GM19099 (cell line): ENCODE data around the gene NDUFB6.
A peak's percentile ranks its signal among the peaks of the same experiment; 100 is the strongest.

ENCODE experiments used
- POLR2A ChIP-seq: IDR thresholded peaks from 3 replicates; pipeline ENCODE4 v1.6.1; 2011; ENCODE audit warnings: low read depth; ENCODE audit not compliant: insufficient read length; ENCODE audit errors: extremely low read depth

The NDUFB6 gene

GRCh38 chr9:32545884-32546283, 27.1 kb downstream of the NDUFB6 start:
- TF ChIP-seq POLR2A, result no peak

- TF ChIP-seq POLR2A, result no peak
Measured at GRCh38 chr9:32543047-32543446, 29.9 kb downstream of the NDUFB6 start.

DNA sequence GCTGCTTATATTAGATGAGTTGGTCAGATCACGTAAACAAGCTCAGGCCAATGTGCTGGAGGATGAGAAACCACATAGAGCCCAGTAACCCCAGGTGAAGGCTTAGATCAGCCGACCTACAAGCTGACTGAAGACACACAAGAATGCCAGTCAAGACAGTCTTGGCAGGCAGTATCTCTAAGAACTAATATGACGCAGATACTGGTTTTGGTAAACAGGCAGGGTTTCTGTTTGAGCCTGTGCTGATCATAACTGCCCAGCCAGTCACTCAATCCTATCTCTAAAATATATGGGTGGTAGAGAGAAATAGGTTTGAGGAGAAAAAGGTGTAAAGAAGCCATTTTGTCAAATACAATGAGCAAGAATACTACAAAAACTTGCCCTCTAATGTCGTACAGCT, 39.1 kb downstream of the NDUFB6 start:
- TF ChIP-seq POLR2A, result no peak

- no peak for TF ChIP-seq POLR2A
Measured at GRCh38 chr9:32533336-32533735, 39.6 kb downstream of the NDUFB6 start.

DNA sequence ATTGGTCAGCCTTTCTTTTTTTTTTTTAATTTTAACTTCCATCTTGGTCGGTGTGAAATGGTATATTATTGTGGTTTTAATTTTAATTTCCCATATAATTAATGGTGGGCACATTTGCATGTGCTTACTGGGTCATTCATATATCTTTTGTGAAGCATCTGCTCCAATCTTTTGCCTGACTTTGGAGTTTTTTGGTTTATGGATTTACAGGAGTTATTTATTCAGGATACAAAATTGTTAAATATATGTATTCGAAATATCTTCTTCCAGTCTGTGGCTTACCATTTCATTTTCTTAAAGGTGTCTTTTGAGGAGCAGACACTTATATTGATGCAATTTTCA, 46.3 kb downstream of the NDUFB6 start:
- TF ChIP-seq POLR2A, result no peak

DNA sequence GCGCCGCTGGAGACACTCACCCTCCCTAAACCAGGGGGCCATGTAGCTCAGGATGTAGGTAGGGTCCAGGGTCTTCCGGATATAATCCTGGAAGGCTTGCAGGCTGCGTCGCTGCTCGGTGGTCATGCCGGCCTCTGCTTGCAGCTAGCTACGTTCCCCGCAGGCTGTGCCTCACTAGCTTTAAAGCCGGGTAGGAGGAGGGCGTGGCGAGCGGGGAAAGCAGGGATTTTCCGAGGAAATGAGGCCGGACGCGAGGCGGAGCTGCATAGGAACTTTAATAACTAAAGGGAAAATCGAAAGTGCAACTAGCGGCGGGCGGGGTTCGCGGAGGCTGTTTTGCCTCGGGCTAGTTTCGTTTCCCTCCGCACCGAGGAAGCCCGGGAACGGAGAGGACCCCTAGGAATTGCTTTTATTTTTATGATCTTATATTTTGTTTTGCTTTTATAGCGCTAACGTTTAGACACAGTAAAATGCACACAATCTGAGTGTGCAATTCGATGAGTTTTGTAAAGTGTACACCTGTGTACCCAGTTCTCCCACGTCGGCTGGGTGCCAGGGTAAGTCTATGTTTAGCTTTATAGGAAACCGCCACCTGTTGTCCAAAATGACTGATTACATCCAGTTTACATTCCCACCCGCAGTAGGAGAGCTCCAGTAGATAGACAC, 46.8 kb downstream of the NDUFB6 start, which contains the start of gene RIGI:
Gene RIGI, minus strand, starts transcription at position 156 of the 666 bp plus-strand sequence. Its CDS starts 30 bp downstream, at position 126.
- peak; percentile 71 for TF ChIP-seq POLR2A

DNA sequence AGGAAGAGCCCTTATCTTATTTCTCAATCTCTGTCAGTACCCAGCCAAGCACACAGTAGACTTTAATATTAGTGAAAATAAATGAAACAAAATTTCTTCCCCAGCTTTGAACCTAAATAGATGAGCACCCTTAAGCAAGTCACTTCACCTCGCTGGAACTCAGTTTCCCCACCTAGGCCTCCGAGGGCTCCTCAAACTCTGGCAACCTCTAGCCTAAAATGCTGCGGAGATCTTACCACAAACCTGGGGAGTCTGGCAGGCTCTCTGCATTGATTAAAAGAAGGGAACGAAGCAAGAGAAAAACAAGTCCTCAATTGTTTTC, 47.3 kb downstream of the NDUFB6 start:
- TF ChIP-seq POLR2A, result no peak

DNA sequence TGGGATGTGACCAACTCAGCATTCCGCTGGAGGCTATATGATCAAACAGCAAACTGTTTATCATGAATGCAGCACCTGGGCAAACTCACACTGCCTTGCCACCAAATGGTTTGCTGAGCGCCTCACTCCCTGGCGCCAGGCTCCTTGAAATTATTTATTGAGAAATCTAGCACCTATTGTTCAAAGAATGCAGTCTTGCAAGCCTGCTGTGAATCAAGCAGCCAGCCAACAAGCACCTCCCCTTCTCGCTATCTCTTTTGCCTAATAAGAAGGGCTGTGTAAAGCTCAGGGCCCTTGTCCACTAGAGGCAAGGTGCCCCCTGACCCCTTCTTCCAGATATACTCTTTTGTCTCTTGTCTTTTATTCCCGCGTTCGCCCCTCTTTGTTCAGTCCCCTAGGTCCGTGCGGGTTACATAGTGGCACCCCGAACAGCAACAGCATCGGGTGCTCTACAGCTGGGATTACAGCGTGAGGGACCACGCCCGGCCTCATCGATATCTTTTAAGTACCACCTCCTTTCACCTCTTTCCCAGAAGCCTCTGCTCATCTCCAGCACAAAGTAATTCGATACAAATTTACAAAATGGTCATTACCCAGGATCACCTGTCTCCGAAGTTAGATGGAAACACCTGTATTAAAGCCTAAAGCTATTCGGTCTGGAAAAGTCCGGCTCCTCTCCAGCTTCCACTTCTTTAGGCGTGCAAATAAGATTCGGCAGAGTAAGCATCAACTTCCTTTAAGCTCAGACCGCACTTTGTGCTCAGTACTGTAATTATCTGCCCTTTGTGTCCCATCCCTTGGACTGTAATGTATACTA, 47.9 kb downstream of the NDUFB6 start:
- no peak for TF ChIP-seq POLR2A

DNA sequence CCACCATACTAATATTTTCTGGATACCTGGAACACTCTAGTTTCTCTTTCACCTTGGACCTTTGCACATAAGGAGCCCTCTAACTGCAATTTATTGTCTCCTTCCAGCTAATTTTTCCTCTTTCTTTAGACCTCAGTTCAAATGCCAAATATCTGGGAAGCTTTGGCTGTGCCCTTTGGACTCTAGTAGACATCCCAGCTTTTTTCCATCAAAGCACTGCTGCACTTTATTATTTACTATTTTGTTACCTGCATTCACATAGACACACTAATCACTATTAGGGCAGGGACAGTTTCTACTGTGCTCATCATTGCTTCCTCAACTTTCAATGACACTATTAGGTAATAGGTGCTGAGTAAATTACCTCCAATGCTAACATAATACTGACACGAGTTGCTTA, 49.0 kb downstream of the NDUFB6 start:
- no peak for TF ChIP-seq POLR2A

DNA sequence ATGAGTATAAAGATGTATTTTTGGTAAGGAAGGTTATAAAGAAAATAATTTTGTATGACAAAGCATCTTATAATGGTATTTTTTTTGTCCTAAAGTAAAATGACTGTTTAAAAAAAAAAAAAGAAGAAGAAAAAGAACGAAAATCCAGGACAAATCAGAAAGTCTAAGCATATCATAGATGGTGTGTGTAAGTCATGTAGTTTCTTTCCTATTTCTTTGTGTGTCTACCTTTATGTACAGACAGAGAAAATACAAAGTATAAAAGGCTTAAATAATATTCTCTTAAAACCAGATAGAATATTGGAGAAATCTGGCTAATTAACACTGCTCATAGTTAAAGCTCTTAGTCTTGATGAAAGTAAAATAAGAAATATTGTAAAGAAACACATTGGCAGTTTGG, 54.7 kb downstream of the NDUFB6 start:
- no peak for TF ChIP-seq POLR2A

DNA sequence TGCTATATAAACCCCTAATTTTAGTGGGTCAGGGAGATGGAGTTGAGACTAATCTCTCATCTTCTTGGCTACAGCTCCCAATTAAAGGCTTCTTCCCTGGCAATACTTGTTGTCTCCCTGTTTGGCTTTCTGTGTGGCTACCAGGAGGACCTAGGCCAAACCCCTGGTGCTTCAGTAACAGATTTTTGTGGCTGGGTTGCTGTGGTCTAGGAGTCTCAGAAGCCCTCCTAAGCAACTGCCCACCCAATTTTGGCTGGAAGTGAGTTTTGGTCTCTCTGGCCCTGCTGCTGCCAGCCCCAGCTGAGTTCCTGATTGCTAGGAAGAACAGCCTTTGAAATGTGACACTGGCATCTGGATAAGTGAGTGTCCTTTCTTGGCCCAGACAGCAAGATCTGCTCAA, 56.7 kb downstream of the NDUFB6 start:
- no peak for TF ChIP-seq POLR2A

- no peak for TF ChIP-seq POLR2A
Measured at GRCh38 chr9:32508728-32509127, 64.2 kb downstream of the NDUFB6 start.

- no peak for TF ChIP-seq POLR2A
Measured at GRCh38 chr9:32503008-32503407, 70.0 kb downstream of the NDUFB6 start.
